Bronchial epithelial cell (primary cell): ENCODE results near the gene KAT8. TPM values are rescaled to one million over a fixed set of nuclear protein-coding genes. Genes with fewer than 3 reads are reported as not detected.
"Not testable (repeated sequence)": the region's sequence is repeated elsewhere in the genome, so short reads cannot be mapped to it uniquely, and the experiment has no call there.

ENCODE experiments used
- DNase-seq: peaks from one replicate; pipeline ENCODE4 v3.0.0-alpha.2; 2010; ENCODE audit warnings: low read depth
- FAIRE-seq: peaks from 2 replicates; lab custom pipeline; 2011; peaks lifted over from hg19 to GRCh38; lab: Jason Lieb, UNC
- H3K27me3 ChIP-seq: 2 replicates; pipeline ENCODE4 v1.5.1; 2011; ENCODE audit warnings: low read length; ENCODE audit not compliant: control insufficient read depth, insufficient read depth
- H3K36me3 ChIP-seq: 2 replicates; pipeline ENCODE4 v1.5.1; 2011; ENCODE audit warnings: low read length; ENCODE audit not compliant: control insufficient read depth, insufficient read depth
- H3K4me3 ChIP-seq: 2 replicates; pipeline ENCODE4 v1.5.1; 2011; ENCODE audit warnings: mild to moderate bottlenecking, low read depth, low read length, control low read depth
- CTCF ChIP-seq: IDR thresholded peaks from 2 replicates; pipeline ENCODE4 v1.5.1; 2011; ENCODE audit warnings: mild to moderate bottlenecking, moderate library complexity, low read length, control low read depth, inconsistent platforms; ENCODE audit not compliant: insufficient read depth, severe bottlenecking
- total RNA-seq: library from RNA; depleted of rRNA; stranded (reverse); fragments of >200 nt; gene quantifications from 2 replicates; pipeline ENCODE4 v1.2.1, GENCODE V29; 2014

Gene KAT8
- total RNA-seq, 1 donor from 2014 or later, result 54.5 TPM

GRCh38 chr16:31143694-31144148 lies 26.3 kb downstream of the KAT8 start:
- FAIRE-seq, result no peak
- no peaks in the 10 kb centered on the region for H3K36me3 ChIP-seq
- H3K4me3 ChIP-seq, result no peak overlapping the region
- no peaks in the 10 kb centered on the region for H3K27me3 ChIP-seq
- TF ChIP-seq CTCF, result no peak
- DNase-seq, result no peak

GRCh38 chr16:31144418-31144817 lies 27.0 kb downstream of the KAT8 start:
- H3K36me3 ChIP-seq, H3K4me3 ChIP-seq, H3K27me3 ChIP-seq, DNase-seq, FAIRE-seq: not testable (repeated sequence)

GRCh38 chr16:31145398-31145990 lies 28.0 kb downstream of the KAT8 start:
- Histone ChIP-seq H3K36me3 (no peaks in the 10 kb centered on the region), H3K4me3 (no peak overlapping the region), H3K27me3 (no peaks in the 10 kb centered on the region)
- TF ChIP-seq CTCF, result no peak
- no peak for DNase-seq
- FAIRE-seq, result no peak

GRCh38 chr16:31147574-31147973 lies 30.1 kb downstream of the KAT8 start:
- H3K27me3 ChIP-seq, result no peaks in the 10 kb centered on the region
- no peak for FAIRE-seq

GRCh38 chr16:31148281-31148728 lies 30.8 kb downstream of the KAT8 start:
- TF ChIP-seq CTCF, result no peak
- Histone ChIP-seq H3K27me3 (no peaks in the 10 kb centered on the region), H3K4me3 (peak overlapping the region; percentile 3), H3K36me3 (no peaks in the 10 kb centered on the region)
- no peak for FAIRE-seq
- DNase-seq, result peak; percentile 44

More at GRCh38 chr16:31147574-31147973, 30.1 kb downstream of the KAT8 start:
- Histone ChIP-seq H3K36me3 (no peaks in the 10 kb centered on the region), H3K4me3 (no peak overlapping the region)
- no peak for TF ChIP-seq CTCF
- no peak for DNase-seq

- no peak for TF ChIP-seq CTCF
- no peaks in the 10 kb centered on the region for H3K27me3 ChIP-seq
Observed at GRCh38 chr16:31148896-31149295, 31.4 kb downstream of the KAT8 start.

More at GRCh38 chr16:31148896-31149295, 31.4 kb downstream of the KAT8 start:
- no peak for DNase-seq
- Histone ChIP-seq H3K36me3 (no peaks in the 10 kb centered on the region), H3K4me3 (no peak overlapping the region)
- no peak for FAIRE-seq
